Activated naive CD4-positive, alpha-beta T cell (primary cell): ENCODE results near the gene NECAP2.
"Not testable (repeated sequence)": the region's sequence is repeated elsewhere in the genome, so short reads cannot be mapped to it uniquely, and the experiment has no call there.

ENCODE experiments used
- DNase-seq, 4 experiments: peaks; one replicate each; lab custom pipeline; 2025; lab: John Stamatoyannopoulos, UW

Gene NECAP2

GRCh38 chr1:16498573-16499413, 58.3 kb downstream of the NECAP2 start:
- peak; percentile 39 to 83 (median 62) for DNase-seq

GRCh38 chr1:16500466-16500865, 59.9 kb downstream of the NECAP2 start:
- not testable (repeated sequence) for DNase-seq

- not testable (repeated sequence) for DNase-seq
These were observed 60.5 kb downstream of the NECAP2 start for GRCh38 chr1:16500975-16501374.

- DNase-seq: not testable (repeated sequence)
These were observed 60.9 kb downstream of the NECAP2 start for GRCh38 chr1:16501446-16501845.

GRCh38 chr1:16503494-16503893, 63.0 kb downstream of the NECAP2 start:
- DNase-seq: no peak

GRCh38 chr1:16505870-16506269, 65.3 kb downstream of the NECAP2 start:
- DNase-seq: not testable (repeated sequence)

GRCh38 chr1:16506364-16507136, 66.0 kb downstream of the NECAP2 start:
- not testable (repeated sequence) for DNase-seq

GRCh38 chr1:16508861-16509445, 68.4 kb downstream of the NECAP2 start:
- DNase-seq: not testable (repeated sequence)
